ENCODE results near the gene SLC25A45.
"Not testable (repeated sequence)": the region's sequence is repeated elsewhere in the genome, so short reads cannot be mapped to it uniquely, and the experiment has no call there.

Gene SLC25A45

GRCh38 chr11:65421794-65422632 is 39.6 kb upstream of the SLC25A45 start:
- peak; percentile 80 for DNase-seq (ENCODE audit: low spot score)

- DNase-seq (ENCODE audit: low spot score) = peak; percentile 81
Measured at GRCh38 chr11:65420979-65421793, 38.7 kb upstream of the SLC25A45 start.

- DNase-seq (ENCODE audit: low spot score) = no peak
Measured at GRCh38 chr11:65420506-65420905, 38.1 kb upstream of the SLC25A45 start.

GRCh38 chr11:65419772-65420481 is 37.5 kb upstream of the SLC25A45 start:
- DNase-seq (ENCODE audit: low spot score) = peak; percentile 74

- no peak for DNase-seq (ENCODE audit: low spot score)
Measured at GRCh38 chr11:65419460-65419771, 37.0 kb upstream of the SLC25A45 start.

- peak; percentile 85 for DNase-seq (ENCODE audit: low spot score)
Measured at GRCh38 chr11:65418681-65419459, 36.4 kb upstream of the SLC25A45 start.

- DNase-seq (ENCODE audit: low spot score) = no peak
Measured at GRCh38 chr11:65418431-65418680, 35.9 kb upstream of the SLC25A45 start.

- DNase-seq (ENCODE audit: low spot score) = peak; percentile 58
Measured at GRCh38 chr11:65417702-65418430, 35.4 kb upstream of the SLC25A45 start.

- no peak for DNase-seq (ENCODE audit: low spot score)
Measured at GRCh38 chr11:65416841-65417701, 34.6 kb upstream of the SLC25A45 start.

GRCh38 chr11:65416341-65416824 is 33.9 kb upstream of the SLC25A45 start:
- peak; percentile 89 for DNase-seq (ENCODE audit: low spot score)

GRCh38 chr11:65415499-65416340 is 33.3 kb upstream of the SLC25A45 start:
- no peak for DNase-seq (ENCODE audit: low spot score)

- no peak for DNase-seq (ENCODE audit: low spot score)
Measured at GRCh38 chr11:65414776-65415498, 32.5 kb upstream of the SLC25A45 start.

GRCh38 chr11:65413077-65413664 is 30.7 kb upstream of the SLC25A45 start:
- DNase-seq (ENCODE audit: low spot score) = not testable (repeated sequence)

- DNase-seq (ENCODE audit: low spot score) = no peak
Measured at GRCh38 chr11:65412271-65413076, 30.0 kb upstream of the SLC25A45 start.

GRCh38 chr11:65411681-65412070 is 29.2 kb upstream of the SLC25A45 start:
- no peak for DNase-seq (ENCODE audit: low spot score)

GRCh38 chr11:65410936-65411680 is 28.7 kb upstream of the SLC25A45 start:
- no peak for DNase-seq (ENCODE audit: low spot score)
